Measurements from ENCODE around the gene RAPGEF1.

GRCh38 chr9:131585375-131585774, 154.5 kb downstream of the RAPGEF1 start:
- TF ChIP-seq CTCF (IDR thresholded peaks at IDR 0.05; ENCODE audit: poor library complexity, severe bottlenecking) = no peak
- TF ChIP-seq, protein P1, sequence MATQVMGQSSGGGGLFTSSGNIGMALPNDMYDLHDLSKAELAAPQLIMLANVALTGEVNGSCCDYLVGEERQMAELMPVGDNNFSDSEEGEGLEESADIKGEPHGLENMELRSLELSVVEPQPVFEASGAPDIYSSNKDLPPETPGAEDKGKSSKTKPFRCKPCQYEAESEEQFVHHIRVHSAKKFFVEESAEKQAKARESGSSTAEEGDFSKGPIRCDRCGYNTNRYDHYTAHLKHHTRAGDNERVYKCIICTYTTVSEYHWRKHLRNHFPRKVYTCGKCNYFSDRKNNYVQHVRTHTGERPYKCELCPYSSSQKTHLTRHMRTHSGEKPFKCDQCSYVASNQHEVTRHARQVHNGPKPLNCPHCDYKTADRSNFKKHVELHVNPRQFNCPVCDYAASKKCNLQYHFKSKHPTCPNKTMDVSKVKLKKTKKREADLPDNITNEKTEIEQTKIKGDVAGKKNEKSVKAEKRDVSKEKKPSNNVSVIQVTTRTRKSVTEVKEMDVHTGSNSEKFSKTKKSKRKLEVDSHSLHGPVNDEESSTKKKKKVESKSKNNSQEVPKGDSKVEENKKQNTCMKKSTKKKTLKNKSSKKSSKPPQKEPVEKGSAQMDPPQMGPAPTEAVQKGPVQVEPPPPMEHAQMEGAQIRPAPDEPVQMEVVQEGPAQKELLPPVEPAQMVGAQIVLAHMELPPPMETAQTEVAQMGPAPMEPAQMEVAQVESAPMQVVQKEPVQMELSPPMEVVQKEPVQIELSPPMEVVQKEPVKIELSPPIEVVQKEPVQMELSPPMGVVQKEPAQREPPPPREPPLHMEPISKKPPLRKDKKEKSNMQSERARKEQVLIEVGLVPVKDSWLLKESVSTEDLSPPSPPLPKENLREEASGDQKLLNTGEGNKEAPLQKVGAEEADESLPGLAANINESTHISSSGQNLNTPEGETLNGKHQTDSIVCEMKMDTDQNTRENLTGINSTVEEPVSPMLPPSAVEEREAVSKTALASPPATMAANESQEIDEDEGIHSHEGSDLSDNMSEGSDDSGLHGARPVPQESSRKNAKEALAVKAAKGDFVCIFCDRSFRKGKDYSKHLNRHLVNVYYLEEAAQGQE (IDR thresholded peaks at IDR 0.05; ENCODE audit: borderline replicate concordance) = no peak
- TF ChIP-seq POLR2AphosphoS5 (IDR thresholded peaks at IDR 0.05) = no peak
- no peak for TF ChIP-seq RAD21 (conservative IDR thresholded peaks at IDR 0.05)
- TF ChIP-seq SMC3 (conservative IDR thresholded peaks at IDR 0.05; ENCODE audit: poor library complexity) = no peak
- no peak for TF ChIP-seq TAF1 (IDR thresholded peaks at IDR 0.05; ENCODE audit: low read depth)
